ENCODE measurements around the gene CDK5RAP2.
"Not testable (repeated sequence)": the region's sequence is repeated elsewhere in the genome, so short reads cannot be mapped to it uniquely, and the experiment has no call there.

Gene CDK5RAP2

DNA sequence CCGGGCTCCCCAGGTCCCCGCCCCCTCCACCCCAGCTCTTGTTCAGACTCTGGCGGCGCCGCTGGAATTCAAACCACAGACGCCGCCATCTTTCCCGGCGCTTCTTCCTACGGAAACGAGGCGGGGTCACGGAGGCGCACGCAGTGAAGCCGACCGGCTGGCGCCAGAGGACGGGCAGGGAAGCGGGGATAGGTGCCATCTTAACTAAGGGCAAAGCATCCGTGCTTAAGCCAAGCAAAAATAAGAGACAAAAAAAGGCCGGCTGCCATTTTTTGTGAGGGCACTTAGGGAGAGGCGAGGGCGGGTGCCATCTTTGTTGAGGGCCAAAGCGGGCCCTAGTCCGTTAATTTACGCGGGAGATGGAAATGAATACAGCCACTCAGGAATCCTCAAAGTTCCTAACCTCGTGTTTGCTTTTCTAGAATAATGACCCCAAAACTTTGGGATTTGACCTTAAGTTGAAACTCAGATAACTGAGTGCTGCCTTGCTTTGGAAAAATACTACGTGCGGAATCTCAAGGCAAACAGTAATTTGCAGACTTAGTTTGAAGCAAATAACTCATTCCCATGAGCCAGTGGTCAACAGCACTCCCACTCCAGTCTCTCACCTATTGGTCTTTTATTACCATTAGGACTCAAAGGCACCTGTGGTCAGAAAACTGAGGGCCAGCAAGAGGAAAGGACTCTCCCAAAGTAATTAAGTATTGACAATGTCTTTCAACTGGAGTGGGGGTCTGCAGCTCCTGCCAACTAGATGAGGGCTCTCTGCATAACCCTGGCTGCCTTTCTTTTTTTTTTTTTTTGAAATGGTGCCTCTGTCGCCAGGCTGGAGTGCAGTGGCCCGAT lies at the start of gene CDK5RAP2:
Gene CDK5RAP2 (minus strand): TSS at position 117 of the 846 bp plus-strand sequence. CDS start 189 bp downstream, outside the sequence.
- FAIRE-seq (peak; percentile 86), DNase-seq (ENCODE audit: extremely low spot score, insufficient read length, low read depth) (peak; percentile 87)

DNA sequence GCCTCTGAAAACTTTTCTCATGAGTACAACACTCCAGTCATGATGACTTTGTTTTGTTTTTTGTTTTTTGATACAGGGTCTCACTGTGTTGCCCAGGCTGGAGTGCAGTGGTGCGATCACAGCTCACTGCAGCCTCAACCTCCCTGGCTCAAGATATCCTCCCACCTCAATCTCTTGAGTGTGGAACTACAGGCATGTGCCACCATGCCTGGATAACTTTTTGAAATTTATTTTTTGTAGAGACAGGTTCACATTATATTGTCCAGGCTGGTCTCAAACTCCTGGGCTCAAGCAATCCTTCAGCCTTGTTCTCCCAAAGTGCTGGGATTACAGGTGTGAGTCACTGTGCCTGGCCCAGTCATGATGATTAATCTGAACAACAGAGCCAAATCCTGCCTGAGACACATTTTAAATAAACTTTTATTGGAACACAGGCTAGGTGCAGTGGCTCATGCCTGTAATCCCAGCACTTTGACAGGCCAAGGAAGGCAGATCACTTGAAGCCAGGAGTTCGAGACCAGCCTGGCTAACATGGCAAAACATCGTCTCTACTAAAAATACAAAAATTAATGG lies 49.0 kb upstream of the CDK5RAP2 start:
- FAIRE-seq; DNase-seq (ENCODE audit: extremely low spot score, insufficient read length, low read depth): not testable (repeated sequence)

DNA sequence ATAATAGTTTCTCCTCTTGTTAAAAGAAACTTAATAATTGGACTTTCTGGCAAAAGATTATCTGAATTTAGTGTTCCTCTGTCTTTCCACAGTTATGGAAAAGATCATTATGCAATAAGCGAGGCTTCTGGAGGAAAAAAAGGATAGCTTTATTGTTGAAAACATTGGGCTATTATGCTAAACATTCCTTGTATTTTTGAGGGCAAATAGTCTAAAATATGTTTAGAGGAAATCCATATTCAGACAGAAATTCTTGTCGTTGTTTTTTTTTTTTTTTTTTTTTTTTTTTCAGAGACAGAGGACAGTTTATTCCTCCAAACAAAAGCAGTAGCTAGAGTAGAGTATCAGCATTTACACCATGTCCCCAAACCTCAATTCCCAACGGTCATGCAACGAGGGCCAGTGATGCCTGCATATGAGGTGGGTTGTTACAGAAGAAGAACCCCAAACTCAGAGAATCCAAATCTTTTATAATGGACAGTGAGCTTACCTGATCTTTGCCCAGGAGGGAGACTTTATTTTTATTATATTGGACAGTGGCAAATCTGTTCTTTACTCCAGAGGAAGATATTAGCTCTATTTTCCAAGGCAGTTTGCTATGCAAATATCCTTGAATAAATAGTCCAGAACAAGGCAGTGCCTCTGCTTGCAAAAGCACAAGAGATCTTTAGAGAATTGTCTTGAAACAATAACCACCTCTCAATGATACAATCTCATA lies 48.4 kb upstream of the CDK5RAP2 start:
- DNase-seq (ENCODE audit: extremely low spot score, insufficient read length, low read depth) (no peak), FAIRE-seq (no peak)

DNA sequence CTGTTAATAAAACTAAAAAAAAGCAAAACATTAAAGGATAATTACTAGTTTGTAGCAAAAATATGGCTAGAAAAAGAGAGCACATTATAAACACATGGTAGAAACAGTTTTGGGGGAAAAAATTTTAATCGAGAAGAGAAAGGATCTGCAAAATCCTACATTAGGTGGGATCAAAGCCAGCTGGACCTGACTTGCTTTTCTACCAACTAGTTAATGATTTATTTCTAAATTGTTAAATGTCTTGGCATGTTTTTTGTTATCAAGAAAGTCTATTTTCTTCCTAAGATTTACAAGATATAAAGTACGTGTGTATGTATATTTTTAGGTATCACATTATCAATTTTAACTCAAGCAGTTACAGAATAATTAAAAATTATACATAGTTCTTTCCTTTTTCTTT lies 47.1 kb upstream of the CDK5RAP2 start:
- DNase-seq (ENCODE audit: extremely low spot score, insufficient read length, low read depth) (no peak), FAIRE-seq (no peak)

DNA sequence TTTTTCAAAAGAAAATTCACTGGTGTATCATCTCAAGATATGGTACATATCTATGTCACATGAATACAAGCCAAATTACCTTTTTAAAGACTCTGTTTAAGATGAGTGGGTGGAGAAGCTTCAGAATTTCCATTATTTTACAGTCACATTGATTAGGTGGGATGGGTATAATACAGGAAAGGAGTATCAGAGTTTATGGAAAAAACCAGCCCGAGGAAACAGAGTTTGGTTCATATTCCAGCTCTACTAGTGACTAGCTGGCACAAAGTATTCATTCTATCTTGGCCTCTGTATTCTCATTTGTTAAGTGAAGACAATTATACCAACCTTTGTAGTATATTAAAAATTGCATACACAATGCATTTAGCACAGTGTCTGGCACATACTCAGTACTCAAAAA lies 46.5 kb upstream of the CDK5RAP2 start:
- no peak for DNase-seq (ENCODE audit: extremely low spot score, insufficient read length, low read depth)
- no peak for FAIRE-seq

DNA sequence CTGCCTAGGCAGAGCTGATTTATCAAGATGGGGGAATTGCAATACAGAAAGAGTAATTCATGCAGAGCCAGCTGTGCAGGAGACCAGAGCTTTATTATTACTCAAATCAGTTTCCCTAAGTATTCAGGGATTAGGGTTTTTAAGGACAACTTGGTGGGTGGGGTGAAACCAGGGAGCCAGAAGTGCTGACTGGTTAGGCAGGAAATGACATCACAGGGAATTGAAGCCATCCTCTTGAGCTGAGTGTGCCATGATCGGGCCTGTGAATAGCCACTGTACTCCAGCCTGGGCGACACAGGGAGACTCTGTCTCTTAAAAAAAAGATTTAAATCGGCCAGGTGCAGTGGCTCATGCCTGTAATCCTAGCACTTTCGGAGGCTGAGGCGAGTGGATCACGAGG lies 45.3 kb upstream of the CDK5RAP2 start:
- no peak for DNase-seq (ENCODE audit: extremely low spot score, insufficient read length, low read depth)
- no peak for FAIRE-seq

DNA sequence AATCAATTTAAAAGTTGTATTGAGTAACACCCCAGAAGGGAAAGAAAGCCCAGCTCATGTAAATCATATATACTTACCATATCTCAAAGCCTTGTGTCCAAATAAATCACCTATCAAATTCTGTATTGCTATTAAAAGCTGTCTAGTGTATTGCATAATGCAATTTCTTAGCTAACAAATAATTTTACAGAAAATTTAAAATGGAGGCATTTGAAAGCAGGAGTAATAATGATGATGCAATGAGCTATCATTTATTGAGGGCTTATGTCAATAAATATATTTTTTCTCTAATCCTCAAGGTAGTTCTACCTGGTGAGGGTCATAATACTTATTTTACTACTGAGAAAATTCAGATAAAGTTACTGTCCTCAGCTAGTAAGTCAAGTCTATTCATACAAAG lies 42.8 kb upstream of the CDK5RAP2 start:
- no peak for DNase-seq (ENCODE audit: extremely low spot score, insufficient read length, low read depth)
- no peak for FAIRE-seq

DNA sequence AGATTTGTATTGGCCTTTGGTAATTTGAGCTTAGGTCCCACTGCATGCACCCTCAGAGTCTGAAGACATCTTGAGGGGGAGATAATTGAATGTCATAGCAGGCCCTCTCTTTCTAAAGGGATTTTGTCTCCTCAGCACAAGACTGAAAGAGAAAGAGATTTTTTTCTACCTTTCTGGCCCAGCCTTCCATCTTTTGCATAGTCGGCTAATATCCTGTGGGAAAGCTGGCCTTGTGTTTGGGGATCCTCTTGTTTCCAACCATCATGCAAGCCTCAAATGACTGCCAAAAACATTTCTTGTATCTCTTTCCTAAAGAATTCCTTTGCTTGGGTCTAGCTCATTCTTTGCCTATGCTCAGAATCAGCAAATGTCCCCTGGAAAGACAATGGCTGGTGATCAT lies 42.0 kb upstream of the CDK5RAP2 start:
- FAIRE-seq (no peak), DNase-seq (ENCODE audit: extremely low spot score, insufficient read length, low read depth) (no peak)

DNA sequence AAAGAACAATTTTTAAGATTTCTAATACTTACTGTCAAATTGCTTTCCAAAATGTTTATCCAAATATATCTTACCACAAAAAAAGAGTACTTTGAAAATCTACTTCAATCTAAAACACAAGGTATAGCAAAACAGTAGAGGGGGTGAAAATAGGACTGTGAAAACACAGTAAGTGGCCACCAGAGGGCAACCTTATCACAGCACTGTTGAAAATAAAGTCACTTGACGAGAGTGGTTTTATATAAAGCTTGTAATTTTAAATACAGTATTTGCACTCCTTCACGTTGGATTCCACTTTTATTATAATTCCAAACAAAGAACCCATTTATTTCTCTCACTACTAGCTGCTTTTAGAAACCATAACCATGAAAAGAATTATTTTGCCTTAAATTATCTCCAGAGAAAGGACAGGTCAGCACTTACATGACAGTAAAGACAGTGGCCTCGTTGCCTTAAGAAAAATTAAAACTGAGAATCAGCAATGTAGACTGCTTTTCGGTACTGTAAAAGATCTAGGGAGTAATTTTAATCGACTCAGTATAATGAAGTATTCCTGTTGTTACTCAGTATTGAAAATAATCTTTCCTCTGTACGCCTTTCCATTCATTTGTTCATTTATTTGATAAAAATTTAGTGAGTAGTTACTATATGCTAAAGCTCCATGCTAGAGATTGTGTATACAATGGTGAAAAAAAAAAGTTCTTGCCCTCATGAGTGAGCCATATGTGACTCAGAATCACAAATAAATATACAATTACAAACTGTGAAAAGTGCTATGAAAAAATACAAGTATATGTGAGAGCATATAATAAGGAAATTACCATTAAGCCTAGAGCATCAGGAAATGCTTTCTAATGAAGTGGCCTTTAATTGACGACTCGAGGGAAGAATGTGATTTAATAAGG lies 40.0 kb upstream of the CDK5RAP2 start:
- FAIRE-seq: peak; percentile 80

DNA sequence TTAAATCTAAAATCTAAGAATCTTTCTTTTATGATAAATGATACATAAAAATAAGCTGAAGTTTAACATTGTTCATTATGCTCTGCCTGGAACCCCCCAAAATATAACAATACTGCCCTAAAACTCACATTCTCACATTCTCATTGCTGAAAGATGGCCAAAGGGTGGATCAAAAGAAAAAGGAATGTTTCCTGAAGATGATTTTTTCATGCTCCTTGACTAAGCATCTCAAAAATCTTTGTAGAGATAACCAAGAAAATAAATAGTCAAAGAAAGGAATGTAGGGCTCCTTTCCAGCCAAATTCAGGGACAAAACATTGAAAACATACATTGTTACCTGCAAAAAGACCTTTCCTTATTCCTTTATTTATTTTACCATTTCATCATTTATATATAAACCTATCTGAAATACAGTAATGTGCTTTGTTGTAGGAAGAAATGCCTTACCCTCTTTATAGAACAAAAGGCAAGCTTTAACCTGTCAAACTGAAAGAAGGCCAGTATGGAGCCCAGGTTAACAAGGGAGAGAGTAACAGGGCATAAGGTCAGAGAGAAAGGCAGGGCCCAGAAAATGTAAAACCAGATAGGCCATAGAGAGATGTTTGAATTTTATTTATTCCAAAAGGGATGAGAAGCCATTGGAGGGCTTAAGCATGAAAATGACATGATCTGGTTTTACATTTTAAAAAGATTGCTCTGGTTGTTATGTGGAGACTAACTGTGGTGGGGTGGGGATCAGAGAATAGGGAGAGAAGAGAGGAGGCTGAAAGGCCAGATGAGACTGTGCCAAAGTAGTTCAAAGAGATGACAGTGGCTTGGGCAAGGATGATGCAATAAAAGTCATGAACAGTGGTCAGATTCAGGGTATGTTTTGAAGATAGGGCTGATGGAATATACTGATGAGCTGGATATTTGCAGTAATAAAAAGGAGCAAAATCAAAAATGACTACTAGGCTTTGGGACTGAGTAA lies 37.3 kb upstream of the CDK5RAP2 start:
- DNase-seq (ENCODE audit: extremely low spot score, insufficient read length, low read depth) (no peak), FAIRE-seq (no peak)

More for the DNA sequence above, 40.0 kb upstream of the CDK5RAP2 start:
- peak; percentile 37 for DNase-seq (ENCODE audit: extremely low spot score, insufficient read length, low read depth)

DNA sequence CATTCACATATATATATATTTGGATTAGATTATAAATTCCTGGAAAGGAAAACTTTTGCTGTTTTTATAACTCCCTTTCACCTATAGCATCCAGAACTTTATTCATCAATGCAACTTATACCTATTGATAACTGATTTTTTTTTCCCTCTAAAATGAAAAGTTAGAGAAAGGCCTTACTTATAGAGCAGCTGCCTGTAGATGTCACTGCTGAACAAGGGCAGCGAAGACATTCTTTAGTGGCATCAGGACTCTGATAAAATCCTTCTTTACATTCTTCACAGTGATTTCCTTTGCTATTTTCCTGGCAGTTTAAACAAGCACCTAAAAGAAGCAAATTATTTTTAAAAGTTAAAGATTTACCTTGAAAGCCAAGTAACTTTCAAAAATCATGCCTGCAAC lies 32.3 kb upstream of the CDK5RAP2 start:
- FAIRE-seq: no peak
- DNase-seq (ENCODE audit: extremely low spot score, insufficient read length, low read depth): no peak

DNA sequence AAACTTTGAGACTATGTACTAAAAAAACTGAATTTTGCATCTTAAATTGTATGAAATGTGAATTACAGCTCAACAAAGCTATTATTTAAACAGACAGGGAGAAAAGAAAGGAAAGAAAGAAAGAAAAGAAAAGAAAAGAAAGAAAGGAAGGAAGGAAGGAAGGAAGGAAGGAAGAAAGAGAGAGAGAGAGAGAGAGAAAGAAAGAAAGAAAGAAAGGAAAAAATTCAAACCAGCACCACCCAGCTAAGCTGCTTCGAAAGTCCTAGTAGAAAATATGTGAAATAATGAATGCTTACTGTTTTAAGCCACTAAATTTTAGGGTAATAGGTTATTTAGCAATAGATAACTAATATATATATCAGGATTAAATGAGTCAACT lies 31.7 kb upstream of the CDK5RAP2 start:
- FAIRE-seq (no peak), DNase-seq (ENCODE audit: extremely low spot score, insufficient read length, low read depth) (no peak)

DNA sequence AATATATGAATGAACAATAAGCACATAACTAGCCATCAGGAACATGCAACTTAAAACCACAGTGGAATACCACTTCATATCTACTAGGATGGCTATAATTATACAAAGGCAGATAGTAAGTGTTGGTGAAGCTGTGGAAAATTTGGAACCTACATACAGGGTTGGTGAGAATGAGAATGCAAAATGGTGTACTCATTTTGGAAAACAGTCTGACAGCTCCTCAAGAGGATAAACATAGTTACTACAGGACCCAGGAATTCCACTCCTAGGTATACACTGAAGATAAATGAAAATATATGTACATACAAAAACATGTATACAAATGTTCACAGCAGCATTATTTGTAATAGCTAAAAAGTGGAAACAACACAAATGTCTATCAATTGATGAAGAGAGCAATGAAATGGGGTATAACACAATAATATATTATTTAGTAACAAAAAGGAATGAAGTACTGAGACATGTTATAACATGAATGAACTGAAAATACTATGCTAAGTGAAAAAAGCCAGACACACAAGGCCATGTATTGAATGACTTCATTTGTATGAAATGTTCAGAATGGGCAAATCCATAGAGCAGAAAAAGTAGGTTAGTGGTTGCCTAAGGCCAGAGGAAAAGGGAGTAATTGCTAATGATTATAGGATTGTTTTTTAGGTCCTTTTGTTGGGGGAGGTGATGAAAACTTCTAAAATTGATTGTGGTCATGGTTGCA lies 31.2 kb upstream of the CDK5RAP2 start:
- DNase-seq (ENCODE audit: extremely low spot score, insufficient read length, low read depth) (no peak), FAIRE-seq (peak; percentile 18)

DNA sequence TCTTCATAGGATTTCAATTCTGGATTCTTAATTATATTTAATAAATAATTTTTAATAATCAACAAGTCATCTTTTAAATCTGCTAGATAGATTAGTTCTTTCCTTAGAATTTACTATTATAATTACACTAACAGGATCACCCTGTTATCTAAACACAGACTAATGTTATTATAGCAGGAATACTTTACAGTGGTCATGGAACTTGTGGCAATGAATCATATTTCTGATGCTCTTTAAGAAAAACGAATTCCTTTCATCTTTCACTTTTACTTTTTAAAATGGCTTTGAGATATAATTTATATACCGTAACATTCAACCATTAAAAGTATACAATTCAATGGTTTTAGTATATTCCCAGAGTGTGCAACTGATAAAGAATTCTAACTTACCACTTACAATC lies 29.7 kb upstream of the CDK5RAP2 start:
- DNase-seq (ENCODE audit: extremely low spot score, insufficient read length, low read depth): no peak
- no peak for FAIRE-seq

DNA sequence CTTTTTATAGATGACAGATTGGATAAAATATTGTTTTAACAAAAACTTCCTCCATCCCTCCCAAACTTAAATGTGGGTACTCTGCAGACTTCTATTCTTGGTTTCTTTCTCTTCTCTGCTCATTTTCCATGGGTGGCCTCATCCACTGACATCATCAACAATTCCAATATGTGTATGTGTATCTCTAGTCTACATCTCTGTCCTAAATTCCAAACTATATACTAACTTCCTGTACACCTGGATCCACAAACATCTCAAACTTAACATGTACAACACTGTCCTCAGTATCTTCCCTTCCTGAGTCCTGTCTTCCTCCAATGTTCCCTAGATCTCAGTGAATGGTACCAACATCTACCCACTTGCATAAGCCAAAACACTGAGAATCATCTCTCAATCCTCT lies 28.5 kb upstream of the CDK5RAP2 start:
- DNase-seq (ENCODE audit: extremely low spot score, insufficient read length, low read depth): no peak
- no peak for FAIRE-seq

DNA sequence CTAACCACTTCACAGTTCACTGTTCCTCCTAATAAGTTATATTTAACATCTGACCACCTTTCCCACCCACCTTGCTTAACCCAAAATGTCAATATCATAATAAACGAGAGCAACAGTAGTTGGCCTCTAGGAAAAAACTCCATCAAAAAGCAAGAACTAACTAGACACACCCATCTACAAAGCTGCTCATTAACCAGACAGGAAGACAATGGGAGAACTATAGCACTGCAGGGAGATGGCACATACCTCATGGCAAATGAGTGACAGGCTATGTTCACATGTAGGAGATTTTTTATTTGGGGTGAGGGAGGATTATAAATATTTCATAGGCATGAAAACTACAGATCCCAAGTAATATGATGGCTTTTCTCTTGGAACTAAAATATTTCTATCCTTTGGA lies 23.6 kb upstream of the CDK5RAP2 start:
- FAIRE-seq (no peak), DNase-seq (ENCODE audit: extremely low spot score, insufficient read length, low read depth) (no peak)

DNA sequence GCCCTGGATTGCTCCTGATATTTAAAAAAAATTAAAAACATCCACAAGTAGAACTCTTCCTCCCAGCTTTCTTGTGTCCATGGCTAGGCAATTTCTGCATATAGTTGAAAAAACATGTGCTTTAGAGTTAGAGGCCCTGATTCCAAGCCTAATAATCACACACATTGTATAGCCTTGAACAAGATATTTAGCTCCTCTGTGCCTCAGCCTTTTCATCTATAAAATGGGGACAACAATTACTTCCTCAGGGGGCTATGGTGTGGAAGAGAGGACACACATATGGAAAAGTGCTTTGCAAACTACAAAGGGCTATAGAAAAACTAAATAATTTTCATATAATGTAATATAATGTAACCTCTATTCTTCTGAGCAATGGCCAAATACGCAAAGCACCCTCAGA lies 23.0 kb upstream of the CDK5RAP2 start:
- DNase-seq (ENCODE audit: extremely low spot score, insufficient read length, low read depth) (no peak), FAIRE-seq (no peak)

DNA sequence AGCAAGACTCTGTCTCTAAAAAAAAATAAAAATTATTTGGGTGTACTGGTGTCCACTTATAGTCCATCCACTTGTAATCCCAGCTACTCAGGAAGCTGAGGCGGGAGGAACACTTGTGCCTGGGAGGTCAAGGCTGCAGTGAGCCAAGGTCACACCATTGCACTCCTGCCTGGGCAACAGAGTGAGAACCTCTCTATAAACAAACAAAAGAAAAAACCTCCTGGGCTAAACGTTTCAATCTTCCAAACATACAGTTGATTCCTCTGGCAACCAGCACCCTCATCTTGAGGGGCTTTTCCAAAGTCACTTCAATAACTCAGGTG lies 13.9 kb upstream of the CDK5RAP2 start:
- DNase-seq (ENCODE audit: extremely low spot score, insufficient read length, low read depth) (no peak), FAIRE-seq (no peak)

Data from GM18507 (cell line).